ENCODE results near the gene UNG. TPM values are rescaled to one million over a fixed set of nuclear protein-coding genes. Genes with fewer than 3 reads are reported as not detected.
"Not testable (repeated sequence)": the region's sequence is repeated elsewhere in the genome, so short reads cannot be mapped to it uniquely, and the experiment has no call there.

The UNG gene
- total RNA-seq: 38.2 and 49.3 TPM in 2 replicates

- no peak for TF ChIP-seq CTCF (IDR thresholded peaks at IDR 0.05; ENCODE audit: insufficient read depth, low read length, poor library complexity, severe bottlenecking)
- DNase-seq (ENCODE audit: low read depth): peak; percentile 72
- no peaks in the 10 kb centered on the region for H3K36me3 ChIP-seq (ENCODE audit: control insufficient read depth, insufficient read depth, low read length)
- H3K4me3 ChIP-seq (ENCODE audit: low read depth, low read length): peak within 1 kb of the TSS; percentile 63
- no peaks in the 10 kb centered on the region for H3K27me3 ChIP-seq (ENCODE audit: control insufficient read depth, insufficient read depth, low read length)
Measured at GRCh38 chr12:109097435-109098182, at the start of gene UNG. UNG (plus strand) TSS chr12:109097597; CDS start chr12:109097680, 83 bp downstream.

- H3K27me3 ChIP-seq (ENCODE audit: control insufficient read depth, insufficient read depth, low read length); DNase-seq (ENCODE audit: low read depth); H3K4me3 ChIP-seq (ENCODE audit: low read depth, low read length); H3K36me3 ChIP-seq (ENCODE audit: control insufficient read depth, insufficient read depth, low read length): not testable (repeated sequence)
Measured at GRCh38 chr12:109048706-109049105, 48.7 kb upstream of the UNG start.

GRCh38 chr12:109049794-109050193 is 47.6 kb upstream of the UNG start:
- DNase-seq (ENCODE audit: low read depth): not testable (repeated sequence)

GRCh38 chr12:109052097-109052413 is 45.3 kb upstream of the UNG start:
- TF ChIP-seq CTCF (IDR thresholded peaks at IDR 0.05; ENCODE audit: insufficient read depth, low read length, poor library complexity, severe bottlenecking): no peak
- no peak for DNase-seq (ENCODE audit: low read depth)
- no peaks in the 10 kb centered on the region for H3K36me3 ChIP-seq (ENCODE audit: control insufficient read depth, insufficient read depth, low read length)
- H3K4me3 ChIP-seq (ENCODE audit: low read depth, low read length): peak overlapping the region; percentile 47
- H3K27me3 ChIP-seq (ENCODE audit: control insufficient read depth, insufficient read depth, low read length): no peaks in the 10 kb centered on the region

More at GRCh38 chr12:109049794-109050193, 47.6 kb upstream of the UNG start:
- not testable (repeated sequence) for H3K4me3 ChIP-seq (ENCODE audit: low read depth, low read length); H3K27me3 ChIP-seq (ENCODE audit: control insufficient read depth, insufficient read depth, low read length); H3K36me3 ChIP-seq (ENCODE audit: control insufficient read depth, insufficient read depth, low read length)

- no peak for TF ChIP-seq CTCF (IDR thresholded peaks at IDR 0.05; ENCODE audit: insufficient read depth, low read length, poor library complexity, severe bottlenecking)
- no peaks in the 10 kb centered on the region for H3K27me3 ChIP-seq (ENCODE audit: control insufficient read depth, insufficient read depth, low read length)
- no peaks in the 10 kb centered on the region for H3K36me3 ChIP-seq (ENCODE audit: control insufficient read depth, insufficient read depth, low read length)
- peak within 1 kb of the TSS; percentile 47 for H3K4me3 ChIP-seq (ENCODE audit: low read depth, low read length)
- DNase-seq (ENCODE audit: low read depth): peak; percentile 19
Measured at GRCh38 chr12:109052414-109053323, 44.7 kb upstream of the UNG start, which contains the start of gene USP30. USP30 (plus strand) TSS chr12:109052576; CDS start chr12:109052679, 103 bp downstream.

GRCh38 chr12:109053382-109054123 is 43.8 kb upstream of the UNG start:
- TF ChIP-seq CTCF (IDR thresholded peaks at IDR 0.05; ENCODE audit: insufficient read depth, low read length, poor library complexity, severe bottlenecking): no peak
- peak overlapping the region; percentile 47 for H3K4me3 ChIP-seq (ENCODE audit: low read depth, low read length)
- no peak for DNase-seq (ENCODE audit: low read depth)
- no peaks in the 10 kb centered on the region for H3K27me3 ChIP-seq (ENCODE audit: control insufficient read depth, insufficient read depth, low read length)
- H3K36me3 ChIP-seq (ENCODE audit: control insufficient read depth, insufficient read depth, low read length): no peaks in the 10 kb centered on the region

- not testable (repeated sequence) for H3K4me3 ChIP-seq (ENCODE audit: low read depth, low read length); DNase-seq (ENCODE audit: low read depth)
Measured at GRCh38 chr12:109054124-109054513, 43.3 kb upstream of the UNG start.

More at GRCh38 chr12:109054124-109054513, 43.3 kb upstream of the UNG start:
- H3K36me3 ChIP-seq (ENCODE audit: control insufficient read depth, insufficient read depth, low read length); H3K27me3 ChIP-seq (ENCODE audit: control insufficient read depth, insufficient read depth, low read length): not testable (repeated sequence)

Data from kidney epithelial cell (primary cell).